Superior temporal gyrus (tissue), 1 donor: ENCODE data around the gene OGFOD1.
A peak's percentile ranks its signal among the peaks of the same experiment; 100 is the strongest.

Experiments
- DNase-seq: peaks from one replicate; pipeline ENCODE4 v3.0.0-alpha.2; 2016; ENCODE audit errors: extremely low spot score

OGFOD1 gene

DNA sequence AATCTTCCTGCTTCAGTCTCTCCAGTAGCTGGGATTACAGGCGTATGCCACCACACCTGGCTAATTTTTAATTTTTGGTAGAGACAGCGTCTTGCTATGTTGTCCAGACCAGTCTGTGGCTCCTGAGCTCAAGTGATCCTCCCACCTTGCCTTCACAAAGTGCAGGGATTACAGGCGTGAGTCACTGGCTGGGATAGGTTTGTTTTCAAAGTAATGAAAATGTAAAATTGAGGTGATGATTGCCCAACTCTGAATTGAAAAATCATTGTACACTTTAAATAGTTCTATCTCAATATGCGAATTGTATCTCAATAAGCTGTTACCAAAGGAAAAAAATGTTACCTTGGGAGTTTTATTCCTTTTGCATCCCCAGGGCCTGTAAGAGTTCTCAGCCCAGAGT lies 24.8 kb upstream of the OGFOD1 start:
- no peak for DNase-seq

DNA sequence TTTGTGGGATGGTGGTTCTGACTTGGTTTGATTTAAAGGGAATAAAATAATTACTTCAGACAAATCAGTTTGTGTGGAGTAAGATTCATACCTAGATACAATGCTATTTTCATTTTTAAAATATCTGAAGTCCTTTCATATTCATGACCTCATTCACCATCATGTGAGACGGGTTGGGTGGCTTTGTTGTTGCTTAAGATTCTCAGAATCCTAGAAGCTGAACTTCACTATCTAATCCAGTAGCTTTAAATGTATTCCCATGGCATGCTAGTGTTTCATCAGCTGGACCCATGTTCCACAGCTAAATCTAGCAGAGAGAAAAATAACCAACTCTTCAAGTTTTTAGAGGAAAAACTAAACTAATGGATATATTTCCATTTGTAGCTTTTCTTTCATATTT lies 23.3 kb upstream of the OGFOD1 start:
- no peak for DNase-seq

DNA sequence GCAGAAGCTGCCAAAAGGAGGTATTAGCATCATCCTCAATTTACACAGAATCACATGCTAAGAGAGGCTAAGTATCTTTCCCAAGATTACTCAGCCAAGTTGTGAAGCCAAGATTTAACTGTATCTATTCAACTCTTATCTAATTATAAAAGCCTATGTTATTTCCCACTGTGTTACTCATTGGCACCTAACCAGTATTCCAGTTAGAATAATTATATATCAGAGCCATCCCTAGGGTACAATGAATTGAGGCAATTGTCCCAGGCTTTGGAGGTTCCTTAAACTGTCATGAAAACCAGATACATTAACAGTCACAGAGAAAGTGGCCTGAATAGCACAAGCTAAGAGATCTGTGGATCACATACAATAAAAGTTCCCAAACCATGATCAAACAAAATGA lies 15.1 kb upstream of the OGFOD1 start:
- no peak for DNase-seq

GRCh38 chr16:56438038-56438437 lies 13.3 kb upstream of the OGFOD1 start:
- DNase-seq: no peak

DNA sequence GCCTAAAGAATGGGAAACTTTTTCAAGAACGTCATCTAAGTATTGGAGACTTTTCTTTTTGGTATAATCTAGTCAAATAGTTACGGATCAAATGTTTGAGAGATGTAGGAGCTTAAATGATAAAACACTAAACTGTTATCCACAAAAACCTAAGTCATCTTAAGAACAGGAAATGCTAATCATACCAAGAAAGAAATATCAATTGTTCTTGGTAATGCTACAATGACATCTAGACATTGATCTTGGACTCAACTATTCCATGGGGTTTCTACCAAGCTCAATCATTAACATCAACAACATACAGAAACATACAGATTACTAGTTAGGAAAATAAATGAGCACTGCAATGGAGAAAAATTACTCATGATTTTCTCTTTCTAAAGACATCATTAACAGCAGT lies 4.1 kb upstream of the OGFOD1 start:
- DNase-seq: no peak

DNA sequence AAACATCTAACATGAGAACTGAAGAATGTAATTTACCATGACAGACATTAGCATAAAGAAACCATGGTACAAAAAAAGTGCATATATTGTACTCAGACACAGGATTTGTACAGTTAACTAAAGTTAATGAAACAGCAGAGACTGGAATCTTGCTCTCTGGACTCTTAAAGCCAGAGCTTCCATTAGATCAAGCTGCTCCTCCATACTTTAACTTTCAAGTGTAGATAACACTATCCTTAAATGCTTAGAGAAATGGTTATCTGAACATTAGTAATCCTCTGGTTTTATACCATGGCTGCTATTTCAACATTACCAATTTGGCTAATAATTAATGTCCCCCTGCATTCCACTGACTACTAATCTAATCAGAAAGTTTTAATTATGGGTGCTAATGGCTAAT lies 3.3 kb upstream of the OGFOD1 start:
- DNase-seq: no peak

DNA sequence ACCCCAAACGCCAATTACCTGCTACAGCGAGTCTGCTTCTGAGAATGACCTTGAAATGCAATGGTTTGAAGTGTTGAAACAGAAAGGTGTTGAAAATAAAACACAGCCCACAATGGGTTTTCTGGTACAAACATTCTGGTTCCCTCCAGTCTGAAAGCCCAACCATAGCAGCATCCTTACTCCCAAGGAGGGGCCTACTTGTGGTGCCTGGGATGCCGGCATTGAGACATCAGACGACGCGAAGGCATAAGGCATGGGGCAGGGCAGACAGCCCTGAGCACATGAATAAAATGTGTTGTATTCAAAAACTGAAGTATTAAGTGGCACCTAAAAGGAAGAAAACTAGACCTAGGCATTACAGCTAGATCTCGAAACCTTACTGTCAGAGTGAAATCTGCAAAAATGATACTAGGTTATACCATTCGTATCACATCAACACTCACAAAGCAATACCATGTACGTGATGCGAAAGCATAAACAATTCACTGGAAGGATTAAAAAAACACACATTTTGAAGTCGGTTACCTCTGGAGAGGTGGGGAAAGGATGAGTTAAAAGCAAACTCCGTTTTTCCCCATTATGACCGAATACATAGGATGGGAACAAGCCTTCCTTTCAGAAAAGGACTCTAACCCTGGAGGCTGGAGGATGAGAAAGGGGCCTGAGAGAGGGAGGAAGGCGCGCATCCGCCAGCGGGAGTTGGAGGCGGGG lies 924 bp upstream of the OGFOD1 start:
- no peak for DNase-seq

DNA sequence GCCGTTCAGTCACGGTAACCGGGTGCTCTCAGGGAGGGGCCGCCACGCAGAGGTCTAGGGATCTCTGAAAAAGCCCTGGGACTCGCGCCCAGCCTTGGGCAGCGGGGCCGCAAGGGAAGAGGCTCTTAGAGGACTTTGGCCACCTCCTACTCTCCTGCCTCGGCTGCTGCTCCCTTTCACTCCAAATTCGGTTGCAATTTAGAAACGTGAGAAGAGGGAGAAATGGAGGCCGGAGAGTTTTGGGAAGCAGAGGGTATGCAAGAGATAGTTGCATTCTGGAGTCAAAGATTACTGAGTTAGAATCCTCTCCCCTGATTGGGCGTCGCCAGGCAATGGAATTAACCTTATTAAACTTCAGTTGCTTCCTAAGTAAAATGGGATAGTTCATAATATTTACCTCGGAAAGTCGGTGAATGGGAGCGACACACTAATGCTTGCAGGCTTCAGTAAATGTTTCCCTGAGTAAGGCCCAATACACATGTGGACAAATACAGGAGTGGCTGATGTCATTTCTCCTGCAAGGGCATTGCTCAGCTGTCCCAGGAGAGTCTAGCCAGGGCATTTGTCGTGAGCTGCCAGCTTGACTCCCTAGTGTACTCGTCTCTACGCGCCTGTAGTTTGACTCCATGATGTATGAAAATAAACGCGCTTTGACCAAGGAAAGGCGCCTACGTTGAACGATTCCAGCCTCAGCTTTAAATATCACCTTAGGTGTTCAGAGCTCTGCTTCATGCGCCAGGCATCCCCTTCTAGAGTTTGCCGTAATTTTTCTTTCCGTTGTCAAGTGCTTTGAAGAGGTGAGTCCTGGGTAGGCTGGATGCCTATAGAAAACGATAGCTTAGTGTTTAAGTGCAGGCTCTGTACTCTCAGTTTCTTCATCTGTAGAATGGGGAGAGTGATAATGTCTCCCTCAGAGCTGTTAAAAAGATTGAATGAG lies 667 bp downstream of the OGFOD1 start:
- DNase-seq: no peak

- no peak for DNase-seq
Observed at GRCh38 chr16:56457927-56458470, 6.6 kb downstream of the OGFOD1 start.

- peak; percentile 78 for DNase-seq
Observed at GRCh38 chr16:56460101-56460500, 8.7 kb downstream of the OGFOD1 start.

- DNase-seq: no peak
Observed at GRCh38 chr16:56462064-56462796, 10.9 kb downstream of the OGFOD1 start.

- DNase-seq: no peak
Observed at GRCh38 chr16:56463153-56463552, 11.8 kb downstream of the OGFOD1 start.

GRCh38 chr16:56466344-56466743 lies 15.0 kb downstream of the OGFOD1 start:
- no peak for DNase-seq

DNA sequence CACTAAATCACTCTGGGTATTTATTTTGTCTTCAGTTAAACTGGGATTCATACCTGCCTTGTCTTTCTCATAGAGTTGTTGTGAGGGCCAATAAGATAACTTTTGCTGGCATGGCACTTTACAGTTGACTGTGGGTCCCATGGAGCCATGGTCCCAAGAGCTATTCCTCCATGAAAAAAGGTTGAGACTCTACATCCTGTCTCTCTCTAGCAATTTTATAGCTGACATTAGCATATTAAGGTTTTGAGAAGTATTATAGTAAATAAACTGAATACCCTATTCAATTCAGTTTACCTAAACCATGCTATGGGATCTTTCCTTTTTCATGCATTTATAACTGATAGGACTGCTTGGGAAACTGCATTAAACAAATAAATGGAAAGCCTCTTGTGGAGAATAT lies 17.4 kb downstream of the OGFOD1 start:
- DNase-seq: no peak

- no peak for DNase-seq
Observed at GRCh38 chr16:56469748-56470147, 18.4 kb downstream of the OGFOD1 start.

GRCh38 chr16:56470232-56470631 lies 18.9 kb downstream of the OGFOD1 start:
- DNase-seq: no peak

DNA sequence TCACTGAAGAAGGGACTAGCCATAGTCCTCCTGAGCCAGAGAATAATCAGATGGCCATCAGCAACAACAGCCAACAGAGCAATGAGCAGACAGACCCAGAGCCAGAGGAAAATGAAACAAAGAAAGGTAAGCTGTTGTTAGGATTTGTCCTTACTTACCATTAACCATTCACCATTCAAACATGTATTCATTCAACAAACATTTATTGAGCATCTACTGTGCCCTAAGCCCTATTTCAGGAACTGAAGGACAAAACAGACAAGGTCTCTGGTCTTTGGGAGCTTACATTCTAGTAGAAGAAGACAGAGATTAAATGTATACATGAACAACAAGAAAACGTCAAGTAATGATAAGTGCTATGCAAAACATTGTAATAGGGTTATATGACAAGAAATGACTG lies 19.3 kb downstream of the OGFOD1 start:
- DNase-seq: no peak

GRCh38 chr16:56475201-56475600 lies 23.8 kb downstream of the OGFOD1 start:
- no peak for DNase-seq

DNA sequence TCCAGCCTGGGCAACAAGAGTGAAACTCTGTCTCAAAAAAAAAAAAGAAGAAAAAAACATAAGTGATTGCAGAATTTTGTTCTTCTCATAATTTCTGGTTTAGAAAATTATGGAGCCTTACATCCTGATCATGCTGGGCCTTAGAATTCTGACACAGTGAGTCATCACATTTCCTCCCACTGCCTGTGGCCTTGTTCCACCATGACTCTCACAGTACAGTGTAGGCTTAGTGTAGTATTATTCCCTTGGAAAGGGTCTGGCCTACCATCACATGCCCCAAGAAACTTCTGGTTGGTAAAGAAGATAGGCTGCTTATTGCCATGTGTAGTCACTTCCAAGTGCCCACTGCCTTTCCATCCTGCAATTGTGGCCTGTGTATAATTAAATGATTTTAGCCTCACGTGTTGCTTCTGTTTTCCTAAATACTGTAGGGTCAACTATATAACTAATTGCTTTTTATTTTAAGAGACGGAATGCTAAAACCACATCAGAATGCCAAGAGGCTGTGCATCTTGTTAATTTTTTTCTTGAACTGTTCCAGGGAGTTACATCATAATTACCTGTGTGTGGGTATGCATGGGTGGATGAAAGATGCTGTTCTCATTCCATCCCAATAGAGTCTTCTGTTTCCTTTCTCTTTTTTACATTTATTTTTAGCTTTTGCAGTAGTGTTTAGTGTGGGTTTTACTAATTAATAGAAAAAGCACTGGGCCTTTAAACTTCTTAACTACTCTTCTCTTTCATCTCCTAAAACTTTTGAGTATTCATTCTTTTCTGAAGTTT lies 25.9 kb downstream of the OGFOD1 start:
- peak; percentile 22 for DNase-seq

GRCh38 chr16:56478281-56479049 lies 27.1 kb downstream of the OGFOD1 start:
- no peak for DNase-seq

DNA sequence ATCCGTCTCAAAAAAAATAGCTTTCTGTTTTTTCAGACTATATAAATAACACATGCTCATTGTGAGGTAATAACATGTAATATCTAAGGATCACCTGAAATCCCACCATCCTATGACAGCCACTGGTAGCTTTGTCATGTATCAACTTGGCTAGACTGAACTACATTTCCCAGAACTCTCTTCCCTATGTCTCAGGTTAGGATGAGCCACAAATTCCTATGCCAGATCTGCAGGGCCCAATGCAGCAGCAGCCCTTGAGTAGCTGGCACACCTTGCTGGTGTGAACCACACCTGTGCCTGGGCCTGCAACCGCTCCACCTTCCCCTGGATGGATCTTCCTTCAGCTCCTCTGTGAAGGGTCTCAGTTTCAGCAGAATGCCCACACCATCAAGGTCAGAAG lies 28.1 kb downstream of the OGFOD1 start:
- no peak for DNase-seq
